GM12892 (cell line): ENCODE results near the gene LIME1.
A peak's percentile ranks its signal among the peaks of the same experiment; 100 is the strongest.

Experiments used
- DNase-seq: peaks from one replicate; pipeline ENCODE4 v3.0.0; 2011; ENCODE audit not compliant: insufficient read length
- FAIRE-seq: peaks from 2 replicates; lab custom pipeline; 2011; peaks lifted over from hg19 to GRCh38; lab: Jason Lieb, UNC
- POLR2A ChIP-seq: IDR thresholded peaks from 2 replicates; pipeline ENCODE4 v1.6.1; 2011; ENCODE audit warnings: low read depth, low read length, control low read depth
- POLR2AphosphoS5 ChIP-seq: IDR thresholded peaks from 2 replicates; pipeline ENCODE4 v1.6.1; 2011; ENCODE audit warnings: low read depth, low read length, control low read depth
- TAF1 ChIP-seq: IDR thresholded peaks from 2 replicates; pipeline ENCODE4 v1.6.1; 2011; ENCODE audit warnings: low read depth, mild to moderate bottlenecking, control low read depth, low read length, borderline replicate concordance

The LIME1 gene

GRCh38 chr20:63693083-63693732, 43.3 kb upstream of the LIME1 start:
- peak; percentile 17 for FAIRE-seq
- no peak for TF ChIP-seq TAF1
- no peak for TF ChIP-seq POLR2AphosphoS5
- TF ChIP-seq POLR2A, result no peak
- no peak for DNase-seq

DNA sequence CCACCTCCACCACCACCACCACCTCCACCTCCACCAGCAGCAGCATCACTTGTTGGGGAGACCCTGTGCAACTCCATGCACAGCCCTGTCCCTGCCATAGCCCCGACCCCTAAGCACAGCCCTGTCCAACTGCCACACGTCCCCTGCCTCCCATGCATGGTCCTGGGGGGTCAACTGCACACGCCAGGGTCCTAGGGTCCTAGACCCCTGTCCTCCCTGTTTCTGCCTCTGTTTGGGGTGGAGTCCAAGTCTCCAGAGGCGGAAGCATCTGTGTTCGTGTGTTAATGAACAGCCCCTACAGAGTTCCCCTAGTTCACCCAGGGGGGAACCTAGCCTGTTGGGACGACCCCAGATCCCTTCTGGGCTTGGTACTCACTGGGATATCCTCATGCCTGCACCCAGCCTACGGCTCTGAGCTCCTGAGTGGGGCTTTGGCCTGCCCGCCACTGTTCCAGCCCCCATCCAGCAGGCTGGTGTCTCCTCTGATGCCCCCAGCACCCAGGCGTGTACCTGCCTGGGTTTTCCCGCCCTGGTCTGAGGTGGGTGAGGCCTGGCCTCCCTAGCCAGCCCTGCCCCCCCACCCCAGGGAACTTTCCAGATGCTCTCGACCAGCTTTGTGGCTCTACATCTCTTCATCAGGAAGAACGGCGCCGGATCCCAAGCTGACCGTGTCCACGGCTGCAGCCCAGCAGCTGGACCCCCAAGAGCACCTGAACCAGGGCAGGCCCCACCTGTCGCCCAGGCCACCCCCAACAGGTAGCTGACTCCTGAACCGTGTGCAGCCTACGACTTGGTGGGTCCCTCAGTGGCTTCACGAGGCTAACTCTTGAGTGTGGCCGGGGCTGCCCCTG, 42.5 kb upstream of the LIME1 start:
- FAIRE-seq, result no peak
- TF ChIP-seq POLR2A, result no peak
- no peak for TF ChIP-seq POLR2AphosphoS5
- no peak for TF ChIP-seq TAF1

GRCh38 chr20:63694584-63695423, 41.7 kb upstream of the LIME1 start:
- no peak for FAIRE-seq
- TF ChIP-seq TAF1 (no peak), POLR2A (no peak)
- DNase-seq, result peak; percentile 19

More for the DNA sequence above, 42.5 kb upstream of the LIME1 start:
- DNase-seq, result no peak

DNA sequence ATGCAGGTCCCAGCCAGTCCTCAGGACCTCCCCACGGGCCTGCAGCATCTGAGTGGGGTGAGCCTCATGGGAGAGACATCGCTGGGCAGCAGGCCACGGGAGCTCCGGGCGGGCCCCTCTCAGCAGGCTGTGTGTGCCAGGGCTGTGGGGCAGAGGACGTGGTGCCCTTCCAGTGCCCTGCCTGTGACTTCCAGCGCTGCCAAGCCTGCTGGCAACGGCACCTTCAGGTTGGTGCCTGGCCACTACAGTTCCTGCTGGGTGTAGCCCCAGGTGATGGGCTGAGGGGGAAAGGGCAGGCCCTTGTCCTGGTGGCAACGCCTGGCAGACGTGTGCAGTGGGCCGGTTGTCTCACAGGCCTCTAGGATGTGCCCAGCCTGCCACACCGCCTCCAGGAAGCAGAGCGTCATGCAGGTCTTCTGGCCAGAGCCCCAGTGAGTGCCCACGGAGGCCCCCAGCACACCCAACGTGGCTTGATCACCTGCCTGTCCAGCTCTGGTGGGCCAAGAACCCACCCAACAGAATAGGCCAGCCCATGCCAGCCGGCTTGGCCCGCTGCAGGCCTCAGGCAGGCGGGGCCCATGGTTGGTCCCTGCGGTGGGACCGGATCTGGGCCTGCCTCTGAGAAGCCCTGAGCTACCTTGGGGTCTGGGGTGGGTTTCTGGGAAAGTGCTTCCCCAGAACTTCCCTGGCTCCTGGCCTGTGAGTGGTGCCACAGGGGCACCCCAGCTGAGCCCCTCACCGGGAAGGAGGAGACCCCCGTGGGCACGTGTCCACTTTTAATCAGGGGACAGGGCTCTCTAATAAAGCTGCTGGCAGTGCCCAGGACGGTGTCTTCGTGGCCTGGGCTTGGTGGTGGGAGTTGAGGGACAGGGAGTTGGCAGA, 40.8 kb upstream of the LIME1 start:
- DNase-seq (peak; percentile 22), FAIRE-seq (no peak)
- no peak for TF ChIP-seq TAF1

DNA sequence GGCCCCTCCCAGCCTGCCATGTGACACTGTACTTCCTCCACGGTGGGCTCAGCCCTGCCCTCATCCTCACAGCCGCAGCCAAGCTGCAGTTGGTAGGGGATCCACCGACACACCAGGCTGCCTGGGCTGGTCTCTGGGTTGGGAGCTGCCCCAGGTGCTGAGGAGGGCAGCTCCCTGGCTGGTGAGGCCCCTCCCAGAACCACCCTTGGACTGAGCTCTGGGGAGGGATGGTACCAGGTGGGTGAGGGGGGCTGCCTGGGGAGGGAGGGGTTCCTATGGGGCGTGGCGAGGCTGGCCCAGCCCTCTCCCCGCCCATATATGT, 40.2 kb upstream of the LIME1 start:
- 0 out of 2 replicates have a peak, but pooled peaks have one; percentile 12 for TF ChIP-seq POLR2A
- TF ChIP-seq POLR2AphosphoS5, result no peak; the same call in 1 of the 2 replicates
- no peak for TF ChIP-seq TAF1
- peak; percentile 17 for FAIRE-seq
- DNase-seq, result no peak

DNA sequence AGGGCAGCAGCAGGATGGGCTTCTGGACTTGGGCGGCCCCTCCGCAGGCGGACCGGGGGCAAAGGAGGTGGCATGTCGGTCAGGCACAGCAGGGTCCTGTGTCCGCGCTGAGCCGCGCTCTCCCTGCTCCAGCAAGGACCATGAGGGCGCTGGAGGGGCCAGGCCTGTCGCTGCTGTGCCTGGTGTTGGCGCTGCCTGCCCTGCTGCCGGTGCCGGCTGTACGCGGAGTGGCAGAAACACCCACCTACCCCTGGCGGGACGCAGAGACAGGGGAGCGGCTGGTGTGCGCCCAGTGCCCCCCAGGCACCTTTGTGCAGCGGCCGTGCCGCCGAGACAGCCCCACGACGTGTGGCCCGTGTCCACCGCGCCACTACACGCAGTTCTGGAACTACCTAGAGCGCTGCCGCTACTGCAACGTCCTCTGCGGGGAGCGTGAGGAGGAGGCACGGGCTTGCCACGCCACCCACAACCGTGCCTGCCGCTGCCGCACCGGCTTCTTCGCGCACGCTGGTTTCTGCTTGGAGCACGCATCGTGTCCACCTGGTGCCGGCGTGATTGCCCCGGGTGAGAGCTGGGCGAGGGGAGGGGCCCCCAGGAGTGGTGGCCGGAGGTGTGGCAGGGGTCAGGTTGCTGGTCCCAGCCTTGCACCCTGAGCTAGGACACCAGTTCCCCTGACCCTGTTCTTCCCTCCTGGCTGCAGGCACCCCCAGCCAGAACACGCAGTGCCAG, 39.7 kb upstream of the LIME1 start, which contains the start of gene TNFRSF6B:
TNFRSF6B (plus strand) TSS at position 25 of the 729 bp plus-strand sequence; CDS start at position 141, 116 bp downstream.
- no peak for FAIRE-seq
- peak; percentile 41 for DNase-seq
- TF ChIP-seq POLR2AphosphoS5 (peak; percentile 57; the same call in 1 of the 2 replicates), POLR2A (peak; percentile 38; the same call in 1 of the 2 replicates), TAF1 (no peak)

DNA sequence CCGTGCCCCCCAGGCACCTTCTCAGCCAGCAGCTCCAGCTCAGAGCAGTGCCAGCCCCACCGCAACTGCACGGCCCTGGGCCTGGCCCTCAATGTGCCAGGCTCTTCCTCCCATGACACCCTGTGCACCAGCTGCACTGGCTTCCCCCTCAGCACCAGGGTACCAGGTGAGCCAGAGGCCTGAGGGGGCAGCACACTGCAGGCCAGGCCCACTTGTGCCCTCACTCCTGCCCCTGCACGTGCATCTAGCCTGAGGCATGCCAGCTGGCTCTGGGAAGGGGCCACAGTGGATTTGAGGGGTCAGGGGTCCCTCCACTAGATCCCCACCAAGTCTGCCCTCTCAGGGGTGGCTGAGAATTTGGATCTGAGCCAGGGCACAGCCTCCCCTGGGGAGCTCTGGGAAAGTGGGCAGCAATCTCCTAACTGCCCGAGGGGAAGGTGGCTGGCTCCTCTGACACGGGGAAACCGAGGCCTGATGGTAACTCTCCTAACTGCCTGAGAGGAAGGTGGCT, 39.1 kb upstream of the LIME1 start:
- DNase-seq (peak; percentile 26), FAIRE-seq (no peak)
- TF ChIP-seq POLR2A, result no peak; the same call in 1 of the 2 replicates
- TF ChIP-seq POLR2AphosphoS5, result no peak
- TF ChIP-seq TAF1, result no peak

DNA sequence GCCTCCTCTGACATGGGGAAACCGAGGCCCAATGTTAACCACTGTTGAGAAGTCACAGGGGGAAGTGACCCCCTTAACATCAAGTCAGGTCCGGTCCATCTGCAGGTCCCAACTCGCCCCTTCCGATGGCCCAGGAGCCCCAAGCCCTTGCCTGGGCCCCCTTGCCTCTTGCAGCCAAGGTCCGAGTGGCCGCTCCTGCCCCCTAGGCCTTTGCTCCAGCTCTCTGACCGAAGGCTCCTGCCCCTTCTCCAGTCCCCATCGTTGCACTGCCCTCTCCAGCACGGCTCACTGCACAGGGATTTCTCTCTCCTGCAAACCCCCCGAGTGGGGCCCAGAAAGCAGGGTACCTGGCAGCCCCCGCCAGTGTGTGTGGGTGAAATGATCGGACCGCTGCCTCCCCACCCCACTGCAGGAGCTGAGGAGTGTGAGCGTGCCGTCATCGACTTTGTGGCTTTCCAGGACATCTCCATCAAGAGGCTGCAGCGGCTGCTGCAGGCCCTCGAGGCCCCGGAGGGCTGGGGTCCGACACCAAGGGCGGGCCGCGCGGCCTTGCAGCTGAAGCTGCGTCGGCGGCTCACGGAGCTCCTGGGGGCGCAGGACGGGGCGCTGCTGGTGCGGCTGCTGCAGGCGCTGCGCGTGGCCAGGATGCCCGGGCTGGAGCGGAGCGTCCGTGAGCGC, 38.5 kb upstream of the LIME1 start:
- TF ChIP-seq TAF1 (no peak), POLR2A (0 out of 2 replicates have a peak, but pooled peaks have one; percentile 32), POLR2AphosphoS5 (no peak)
- peak; percentile 18 for DNase-seq
- no peak for FAIRE-seq

- TF ChIP-seq POLR2A, result peak; percentile 43
- no peak for TF ChIP-seq POLR2AphosphoS5
- TF ChIP-seq TAF1, result no peak
- FAIRE-seq (peak; percentile 81), DNase-seq (peak; percentile 68)
Observed at GRCh38 chr20:63698739-63699465, 37.6 kb upstream of the LIME1 start.
